ENCODE data around the gene FGFR4. TPM values are rescaled to one million over a fixed set of nuclear protein-coding genes. Genes with fewer than 3 reads are reported as not detected.

FGFR4 gene
- total RNA-seq, 1 donor = not detected

- TF ChIP-seq CTCF (IDR thresholded peaks at IDR 0.05; ENCODE audit: insufficient read depth, low read length) = no peak
- peak overlapping the region; percentile 68 for H3K4me3 ChIP-seq (ENCODE audit: low read depth, low read length)
- DNase-seq (ENCODE audit: low read depth) = peak; percentile 29
Measured at GRCh38 chr5:177134697-177135225, 48.0 kb downstream of the FGFR4 start.

GRCh38 chr5:177140312-177140711, 53.6 kb downstream of the FGFR4 start:
- TF ChIP-seq CTCF (IDR thresholded peaks at IDR 0.05; ENCODE audit: insufficient read depth, low read length) = no peak
- no peak for DNase-seq (ENCODE audit: low read depth)
- no peak overlapping the region for H3K4me3 ChIP-seq (ENCODE audit: low read depth, low read length)

- DNase-seq (ENCODE audit: low read depth) = no peak
- no peak for TF ChIP-seq CTCF (IDR thresholded peaks at IDR 0.05; ENCODE audit: insufficient read depth, low read length)
- no peak overlapping the region for H3K4me3 ChIP-seq (ENCODE audit: low read depth, low read length)
Measured at GRCh38 chr5:177141496-177141895, 54.8 kb downstream of the FGFR4 start.

GRCh38 chr5:177142098-177142611, 55.4 kb downstream of the FGFR4 start:
- no peak for TF ChIP-seq CTCF (IDR thresholded peaks at IDR 0.05; ENCODE audit: insufficient read depth, low read length)
- DNase-seq (ENCODE audit: low read depth) = no peak
- H3K4me3 ChIP-seq (ENCODE audit: low read depth, low read length) = no peak overlapping the region

DNA sequence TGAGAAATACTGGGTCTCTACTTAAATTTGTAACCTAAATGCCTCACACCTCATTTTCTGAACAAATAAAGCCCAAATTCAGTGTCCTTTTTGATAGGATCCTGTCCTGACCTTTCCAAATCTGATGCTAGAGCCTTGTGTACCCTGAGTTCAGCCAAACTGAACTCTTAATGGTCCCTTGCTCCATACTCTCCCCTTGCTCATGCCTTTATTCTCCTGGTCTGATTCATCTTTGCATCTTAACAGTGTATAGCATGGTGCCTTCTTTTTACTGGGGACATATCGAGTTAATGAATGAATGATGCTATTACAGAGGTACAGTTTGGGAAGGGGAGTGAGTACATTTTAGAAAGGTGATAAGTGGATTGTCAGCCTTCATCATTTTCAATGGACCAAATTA, 56.1 kb downstream of the FGFR4 start:
- no peak overlapping the region for H3K4me3 ChIP-seq (ENCODE audit: low read depth, low read length)
- TF ChIP-seq CTCF (IDR thresholded peaks at IDR 0.05; ENCODE audit: insufficient read depth, low read length) = no peak
- no peak for DNase-seq (ENCODE audit: low read depth)

- no peak for TF ChIP-seq CTCF (IDR thresholded peaks at IDR 0.05; ENCODE audit: insufficient read depth, low read length)
- no peak overlapping the region for H3K4me3 ChIP-seq (ENCODE audit: low read depth, low read length)
- DNase-seq (ENCODE audit: low read depth) = peak; percentile 32
Measured at GRCh38 chr5:177146891-177147638, 60.4 kb downstream of the FGFR4 start.

Other genes with a start within 250 kb of the FGFR4 start
- gene HK3, start 187.6 kb upstream of the FGFR4 start, total RNA-seq (ENCODE audit: low replicate concordance) = not detected in 2 replicates
- gene UIMC1, start 80.1 kb upstream of the FGFR4 start, total RNA-seq (ENCODE audit: low replicate concordance) = 34.7 and 76.8 TPM in 2 replicates
- gene ZNF346, start 64.2 kb upstream of the FGFR4 start, total RNA-seq (ENCODE audit: low replicate concordance) = 17.9 and 26.7 TPM in 2 replicates
- 50.3 and 136 TPM in 2 replicates for gene NSD1, start 46.9 kb downstream of the FGFR4 start, total RNA-seq (ENCODE audit: low replicate concordance)
- 11.6 and 104 TPM in 2 replicates for gene RAB24, start 216.8 kb downstream of the FGFR4 start, total RNA-seq (ENCODE audit: low replicate concordance)
- 118 and 120 TPM in 2 replicates for gene PRELID1, start 216.9 kb downstream of the FGFR4 start, total RNA-seq (ENCODE audit: low replicate concordance)
- 2.6 and 17.5 TPM in 2 replicates for gene MXD3, start 225.0 kb downstream of the FGFR4 start, total RNA-seq (ENCODE audit: low replicate concordance)